GM10266 (cell line): ENCODE measurements around the gene AFAP1.

Experiments
- DNase-seq: peaks from one replicate; pipeline ENCODE4 v3.0.0; 2012; ENCODE audit errors: extremely low spot score
- CTCF ChIP-seq: IDR thresholded peaks from 2 replicates; pipeline ENCODE4 v1.5.1; 2012; ENCODE audit warnings: mild to moderate bottlenecking, low read depth; ENCODE audit not compliant: control insufficient read depth, insufficient read depth; ENCODE audit errors: missing control alignments

The AFAP1 gene

DNA sequence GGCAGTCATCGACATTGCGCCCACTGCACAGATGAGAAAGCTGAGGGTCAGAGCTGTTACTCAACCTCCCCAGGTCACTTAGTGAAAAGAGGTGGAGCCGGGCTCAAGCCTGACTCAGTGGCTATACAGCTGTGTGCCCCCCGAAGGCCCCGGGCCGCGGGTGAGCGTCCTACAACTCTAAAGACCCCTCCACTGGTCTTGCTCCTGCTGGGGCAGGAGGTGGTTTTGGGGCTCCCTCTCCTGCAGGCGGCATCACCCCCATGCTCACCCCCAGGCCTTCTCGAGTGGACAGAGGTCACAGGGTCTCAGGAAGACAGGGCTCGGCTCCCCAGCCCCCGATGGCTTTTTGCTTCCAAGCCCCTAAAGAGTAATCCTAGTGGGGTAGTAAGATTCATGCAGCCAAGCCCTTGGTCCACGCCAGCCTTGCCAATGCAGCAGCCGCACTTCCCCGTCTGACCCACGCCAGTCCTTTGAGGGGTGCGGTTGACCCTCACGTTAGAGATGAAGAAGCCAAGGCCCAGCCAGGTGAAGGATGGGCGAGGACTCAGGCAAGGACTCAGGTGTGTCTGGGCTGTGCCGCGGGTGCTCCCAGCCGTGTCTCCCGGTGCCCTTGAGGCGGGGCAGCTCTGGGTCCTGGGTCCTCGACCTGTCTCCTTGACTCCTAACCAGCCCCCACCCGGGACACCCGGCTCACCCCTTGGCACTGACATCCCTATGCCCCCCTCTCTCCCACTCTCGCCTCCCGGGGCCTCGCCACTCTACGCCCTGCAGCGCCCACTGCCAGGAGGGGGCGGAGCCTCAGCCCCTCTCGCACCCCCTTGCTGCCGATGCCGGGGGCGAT is 200.4 kb downstream of the AFAP1 start:
- no peak for TF ChIP-seq CTCF
- no peak for DNase-seq

- no peak for DNase-seq
- TF ChIP-seq CTCF = no peak
These were observed 201.1 kb downstream of the AFAP1 start for GRCh38 chr4:7738458-7739076.

DNA sequence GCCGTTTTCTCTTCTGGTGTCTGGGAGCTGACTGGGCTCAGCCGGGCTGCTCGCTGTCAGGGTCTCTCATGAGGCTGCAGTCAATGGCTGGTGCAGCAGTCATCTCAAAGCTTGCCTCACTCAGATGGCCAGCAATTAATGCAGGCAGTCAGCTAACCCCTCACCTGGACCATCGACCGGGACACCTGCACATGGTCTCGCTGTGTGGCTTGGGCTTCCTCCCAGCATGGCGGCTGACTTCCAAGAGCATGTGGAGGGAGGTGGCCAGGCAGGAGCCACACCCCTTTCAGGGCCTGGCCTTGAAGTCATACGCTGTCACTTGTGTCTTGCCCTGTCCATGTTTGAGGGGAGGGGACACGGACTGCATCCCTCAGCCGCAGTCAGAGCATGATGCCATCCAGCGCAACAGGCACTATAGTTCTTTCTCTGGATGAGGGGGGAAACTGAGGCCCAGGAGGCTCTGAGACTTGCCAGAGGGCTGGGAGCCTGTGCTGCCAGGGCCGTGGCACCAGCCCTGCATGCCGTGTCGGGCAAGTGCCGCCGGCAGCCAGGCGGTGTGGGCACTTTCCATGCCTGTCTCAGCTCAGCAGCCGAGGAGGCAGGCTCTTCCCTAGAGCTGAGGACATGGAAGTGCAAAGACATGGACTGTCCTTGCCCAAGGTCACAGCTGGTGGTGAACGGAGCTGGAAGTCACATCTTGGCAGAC is 201.8 kb downstream of the AFAP1 start:
- no peak for TF ChIP-seq CTCF

DNA sequence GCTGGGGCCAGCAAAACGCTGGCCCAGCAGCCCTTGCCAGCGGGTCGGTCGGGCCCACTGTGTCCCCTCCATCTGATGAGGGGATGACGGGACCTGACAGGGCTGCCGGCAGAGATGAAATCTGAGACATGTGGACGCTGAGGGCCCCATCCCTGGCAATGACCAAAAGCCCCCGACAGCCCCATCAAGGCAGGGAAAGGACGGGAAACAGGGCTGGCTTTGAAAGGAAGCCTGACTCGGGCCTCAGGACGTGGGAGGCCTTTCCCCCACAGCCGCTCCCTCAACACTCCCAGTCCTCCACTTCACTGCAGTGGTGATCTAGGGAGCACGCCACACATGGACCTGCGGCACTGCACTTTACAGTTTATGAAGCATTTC is 202.4 kb downstream of the AFAP1 start:
- no peak for DNase-seq
- no peak for TF ChIP-seq CTCF

More for the DNA sequence above, 201.8 kb downstream of the AFAP1 start:
- no peak for DNase-seq

- no peak for TF ChIP-seq CTCF
- no peak for DNase-seq
These were observed 203.0 kb downstream of the AFAP1 start for GRCh38 chr4:7736436-7737267.

GRCh38 chr4:7735961-7736360 is 203.7 kb downstream of the AFAP1 start:
- no peak for TF ChIP-seq CTCF

More at GRCh38 chr4:7735961-7736360, 203.7 kb downstream of the AFAP1 start:
- no peak for DNase-seq
